Renal cortical epithelial cell (primary cell): Measurements from ENCODE around the gene FANCC. TPM values are rescaled to one million over a fixed set of nuclear protein-coding genes. Genes with fewer than 3 reads are reported as not detected.

ENCODE experiments used
- DNase-seq: peaks from one replicate; pipeline ENCODE4 v3.0.0-alpha.2; 2011; ENCODE audit warnings: low read depth
- total RNA-seq: library from RNA; depleted of rRNA; stranded (reverse); fragments of >200 nt; gene quantifications from 2 replicates; pipeline ENCODE4 v1.2.3, GENCODE V29; 2014

Gene FANCC
- total RNA-seq, 1 donor from 2014 or later, result 8.6 TPM

GRCh38 chr9:95086564-95086955 lies 230.9 kb downstream of the FANCC start:
- no peak for DNase-seq

GRCh38 chr9:95085861-95086563 lies 231.5 kb downstream of the FANCC start:
- no peak for DNase-seq

DNA sequence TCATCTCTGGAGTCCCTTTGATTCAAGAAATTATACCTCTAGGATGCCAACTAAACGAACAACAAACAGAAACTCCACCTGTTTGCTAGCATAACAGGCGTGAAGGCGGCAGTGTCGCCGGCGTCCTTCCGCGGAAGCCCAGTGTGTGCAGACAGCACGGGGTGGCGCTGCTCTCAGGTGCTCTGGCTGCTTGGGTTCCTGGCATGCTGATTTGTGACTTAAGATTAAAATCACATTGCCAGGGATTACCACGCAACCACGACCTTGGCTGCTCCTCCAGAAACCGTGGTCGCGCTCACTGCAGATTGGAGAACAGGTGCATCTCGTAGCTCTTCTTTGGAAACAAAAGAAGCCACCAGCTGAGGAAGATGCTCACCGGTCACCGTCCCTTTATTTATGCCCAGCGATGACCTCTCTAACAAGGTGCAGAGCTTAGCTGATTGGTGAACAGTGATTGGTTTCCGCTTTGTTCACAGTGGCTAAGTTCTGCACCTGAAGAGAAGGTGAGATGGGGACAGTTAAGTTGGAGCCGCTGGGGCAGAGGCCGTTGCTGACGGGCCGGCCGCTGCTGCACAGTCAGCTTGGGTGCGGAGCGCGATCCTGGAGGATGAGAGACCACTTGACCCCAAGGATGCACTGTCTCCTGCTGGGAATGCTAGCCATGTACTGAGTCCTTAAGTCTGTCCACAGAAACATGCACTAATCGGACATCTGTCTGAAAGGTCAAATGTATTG lies 232.3 kb downstream of the FANCC start:
- no peak for DNase-seq

DNA sequence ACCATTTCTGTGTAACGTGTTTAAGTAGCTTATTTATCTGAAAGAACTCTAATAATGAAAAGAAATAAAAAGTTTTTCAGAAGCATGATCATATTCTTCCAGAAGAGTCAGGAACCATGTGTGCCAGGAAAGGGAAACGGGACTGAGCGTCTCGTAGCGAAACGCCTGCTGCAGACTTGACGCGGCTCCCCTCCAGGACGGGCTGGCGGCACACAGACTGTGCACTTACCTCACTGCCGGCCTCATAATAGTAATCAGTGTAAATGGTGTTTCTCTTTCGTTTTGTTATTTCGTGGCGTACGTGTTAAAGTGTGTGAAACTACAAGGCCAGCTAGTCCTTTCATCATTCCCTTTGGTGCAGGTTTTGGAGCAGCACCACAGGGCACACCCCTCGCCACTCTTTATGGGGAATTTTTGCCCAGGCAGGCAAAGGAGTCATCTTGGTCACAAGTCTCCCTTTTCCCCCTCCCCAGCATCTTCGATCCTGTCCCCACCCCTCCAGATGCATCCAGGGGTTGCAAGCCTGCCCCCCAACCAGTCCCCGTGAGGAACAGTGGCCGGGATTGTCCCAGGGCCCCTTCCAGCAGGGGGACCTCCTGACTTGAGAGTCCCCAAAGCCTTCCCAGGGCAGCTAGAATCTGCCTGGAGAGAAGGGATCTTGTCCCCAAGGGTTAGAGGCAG lies 233.1 kb downstream of the FANCC start:
- no peak for DNase-seq

DNA sequence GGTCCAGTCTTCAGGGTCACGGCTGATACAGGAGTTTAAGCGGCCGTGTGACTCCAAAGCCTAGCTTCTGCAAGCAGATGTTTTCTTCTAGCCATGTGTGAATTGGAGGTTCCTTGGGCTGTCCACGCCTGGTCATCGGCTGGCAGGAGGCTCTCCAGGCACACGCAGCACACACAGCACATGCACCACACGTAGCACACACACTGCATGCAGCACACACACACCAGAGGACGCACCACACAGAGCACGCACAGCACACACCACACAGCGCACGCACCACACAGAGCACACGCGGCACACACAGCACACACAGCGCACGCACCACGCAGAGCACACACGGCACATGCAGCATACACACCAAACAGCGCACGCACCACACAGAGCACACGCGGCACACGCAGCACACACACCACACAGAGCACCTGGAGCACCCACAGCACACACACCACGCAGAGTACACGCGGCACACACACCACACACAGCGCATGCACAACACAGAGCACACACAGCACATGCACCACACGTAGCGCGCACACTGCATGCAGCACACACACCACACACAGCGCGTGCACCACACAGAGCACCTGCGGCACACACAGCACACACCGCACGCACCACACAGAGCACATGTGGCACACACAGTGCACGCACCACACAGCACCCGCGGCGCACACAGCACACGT lies 234.3 kb downstream of the FANCC start:
- no peak for DNase-seq

DNA sequence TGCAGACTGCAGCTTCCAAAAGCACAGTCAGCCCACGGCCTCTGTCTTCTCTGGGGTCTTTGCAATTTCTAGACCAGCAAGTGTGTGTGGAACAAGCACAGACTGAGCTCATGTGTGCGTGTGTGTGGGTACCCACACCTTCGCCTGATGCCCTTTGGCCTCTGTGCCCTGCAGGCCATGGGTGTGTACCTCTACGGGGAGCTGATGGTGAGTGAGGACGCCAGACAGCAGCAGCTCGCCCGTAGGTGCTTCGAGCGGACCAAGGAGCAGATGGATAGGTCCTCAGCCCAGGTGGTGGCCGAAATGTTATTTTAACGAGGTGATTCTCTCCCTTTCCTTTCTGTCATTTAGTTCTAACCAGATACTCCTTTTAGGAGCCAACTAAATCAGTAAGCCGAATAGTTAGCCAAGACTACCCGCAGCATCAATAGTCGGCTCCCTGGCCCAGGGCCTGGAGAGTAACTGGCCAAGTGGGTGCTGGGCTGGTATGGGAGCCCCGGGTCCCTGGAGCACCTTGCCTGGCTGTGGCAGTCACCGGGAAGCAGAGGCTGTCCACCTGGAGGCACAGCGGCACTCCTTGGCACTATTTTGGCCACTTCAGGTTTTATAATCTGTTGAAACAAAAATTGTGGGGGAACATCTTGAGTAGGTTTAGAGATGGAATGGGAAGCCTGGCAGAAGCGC lies 235.0 kb downstream of the FANCC start:
- no peak for DNase-seq

- no peak for DNase-seq
Measured at GRCh38 chr9:95081998-95082397, 235.5 kb downstream of the FANCC start.

DNA sequence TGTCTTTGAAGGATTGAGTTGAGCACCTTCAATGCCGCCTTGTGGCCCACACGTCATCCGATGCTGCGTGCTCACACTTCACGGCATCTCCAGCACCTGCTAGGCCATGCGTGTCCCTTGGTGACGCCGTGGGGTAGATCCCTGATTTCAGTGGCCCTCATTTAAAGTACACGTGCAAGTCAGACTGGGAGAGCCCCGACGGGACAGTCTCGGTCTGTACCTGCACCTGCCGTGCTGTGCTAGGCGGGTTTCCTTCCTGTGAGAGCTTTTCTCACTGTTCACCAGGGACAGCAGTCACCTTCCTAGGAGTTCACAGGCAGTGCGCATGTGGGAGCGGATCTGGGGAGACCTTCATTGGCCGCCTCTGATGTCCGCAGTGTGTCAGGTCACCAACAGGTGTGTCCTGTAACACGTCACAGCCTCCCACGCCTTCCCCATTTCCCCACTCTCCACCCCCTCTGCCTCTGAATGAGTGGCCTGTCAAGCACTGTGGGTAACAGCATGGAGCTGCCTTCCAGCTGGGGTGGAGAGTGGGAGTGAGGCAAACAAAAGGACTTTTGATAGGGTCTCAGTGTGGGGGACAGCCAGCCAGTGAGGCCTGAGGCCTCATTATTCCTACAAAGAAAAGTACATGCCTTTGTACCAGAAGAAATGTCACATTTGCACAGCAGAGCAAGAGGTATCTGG lies 236.4 kb downstream of the FANCC start:
- no peak for DNase-seq

- DNase-seq, result no peak
Measured at GRCh38 chr9:95079461-95079860, 238.0 kb downstream of the FANCC start.

DNA sequence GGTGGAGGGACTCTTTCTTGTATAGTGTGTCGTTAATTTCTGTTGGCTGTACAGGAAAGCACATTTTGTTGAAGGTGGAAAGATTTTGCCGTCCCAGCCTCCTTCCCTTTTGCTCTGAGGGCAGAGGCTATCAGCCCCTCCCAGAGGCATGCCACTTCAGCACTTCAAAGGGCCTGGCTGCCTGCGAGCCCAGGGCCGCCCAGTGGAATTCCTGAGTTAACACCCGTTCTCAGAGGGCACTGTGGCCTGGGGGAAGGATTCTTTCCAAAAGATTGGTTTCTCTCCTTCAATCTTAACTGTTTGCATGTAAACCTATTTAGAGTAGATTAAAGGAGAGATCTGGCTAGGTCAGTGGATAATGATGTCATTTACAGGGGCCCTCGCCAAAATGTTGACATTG lies 238.6 kb downstream of the FANCC start:
- DNase-seq, result no peak

DNA sequence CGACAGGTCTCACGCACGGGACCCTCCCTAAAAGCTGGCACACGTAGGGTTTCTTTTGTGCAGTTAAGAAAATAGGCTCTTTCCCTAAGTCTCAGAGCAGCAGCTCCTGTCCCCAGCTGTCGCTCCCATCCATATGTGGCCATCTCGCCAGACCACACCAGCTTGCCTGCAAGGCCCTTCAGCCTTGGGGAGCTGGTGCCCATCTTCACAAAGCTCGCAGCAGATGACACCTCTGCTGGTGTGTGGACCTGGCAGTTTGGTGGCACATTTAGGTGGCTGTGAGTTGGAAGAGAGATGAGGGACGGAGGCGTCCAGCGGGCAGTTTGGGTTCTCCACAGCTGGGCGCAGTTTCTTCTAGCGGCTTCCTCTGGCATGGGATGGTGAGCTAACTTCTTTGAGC lies 239.0 kb downstream of the FANCC start:
- no peak for DNase-seq

DNA sequence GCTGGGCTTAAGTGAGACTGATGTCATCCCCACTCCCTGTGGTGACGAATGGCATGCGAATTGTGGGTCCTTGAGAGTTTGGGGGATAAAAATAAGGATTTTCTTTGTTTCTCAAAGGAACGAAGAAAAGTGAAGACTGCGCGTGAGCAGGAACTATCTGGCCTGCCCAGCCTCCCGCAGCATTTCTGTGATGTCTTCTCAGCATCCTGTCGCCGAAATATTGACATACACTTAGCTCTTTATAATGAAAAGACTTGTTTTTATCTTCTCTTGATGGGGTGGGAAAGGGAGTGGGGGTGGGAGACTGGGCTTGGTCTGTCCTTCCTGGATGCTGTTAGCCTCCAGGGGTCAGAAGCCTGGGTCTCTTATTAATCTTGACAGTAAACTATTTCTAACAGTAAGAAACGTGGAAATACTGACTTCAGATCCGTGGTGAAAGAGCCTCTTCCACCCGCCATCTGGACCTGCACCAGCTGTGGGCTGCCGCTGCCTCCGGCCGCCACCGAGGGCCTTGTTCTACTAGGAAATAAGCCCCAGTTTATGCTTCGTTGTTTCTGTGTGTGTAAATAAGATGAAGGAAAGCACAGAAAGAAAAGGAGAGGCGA lies 239.6 kb downstream of the FANCC start:
- no peak for DNase-seq

GRCh38 chr9:95077053-95077765 lies 240.3 kb downstream of the FANCC start:
- DNase-seq, result no peak

DNA sequence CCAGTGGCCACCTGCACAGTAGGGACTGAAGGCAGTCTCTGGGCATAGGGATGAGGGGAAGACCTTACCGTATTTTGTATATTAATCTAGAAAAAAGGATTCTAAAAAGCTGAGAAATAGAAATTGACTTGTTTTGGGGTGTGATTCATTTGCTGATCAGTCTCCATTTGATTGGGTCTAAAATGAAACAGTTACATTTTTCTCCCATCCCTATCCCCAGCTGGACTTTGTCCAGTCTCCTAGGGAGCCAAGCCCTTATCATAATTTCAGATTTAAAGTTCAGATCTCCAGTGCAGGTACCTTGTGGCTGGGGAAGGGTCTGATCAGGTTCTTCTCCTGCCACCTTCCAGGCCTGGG lies 240.8 kb downstream of the FANCC start:
- no peak for DNase-seq

DNA sequence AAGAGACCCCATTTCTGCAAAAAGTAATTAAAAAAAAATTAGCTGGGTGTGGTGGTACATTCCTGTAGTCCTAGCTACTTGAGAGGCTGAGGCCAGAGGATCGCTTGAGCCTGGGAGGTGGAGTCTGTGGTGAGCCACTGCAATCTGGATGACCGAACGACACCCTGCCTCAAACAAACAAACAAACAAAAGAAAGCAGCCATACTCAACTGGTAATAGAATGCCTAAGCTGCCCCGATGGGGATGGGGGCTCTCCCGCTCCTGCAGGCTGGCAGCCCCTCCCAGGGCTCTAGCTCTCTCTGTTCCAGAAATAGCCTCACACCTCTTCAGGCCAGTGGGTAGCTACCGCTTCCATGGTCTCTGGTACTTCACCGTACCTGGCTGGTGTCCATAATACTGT lies 241.8 kb downstream of the FANCC start:
- no peak for DNase-seq

- no peak for DNase-seq
Measured at GRCh38 chr9:95074632-95075031, 242.9 kb downstream of the FANCC start.

- DNase-seq, result no peak
Measured at GRCh38 chr9:95073918-95074317, 243.6 kb downstream of the FANCC start.

- no peak for DNase-seq
Measured at GRCh38 chr9:95073042-95073607, 244.4 kb downstream of the FANCC start.

DNA sequence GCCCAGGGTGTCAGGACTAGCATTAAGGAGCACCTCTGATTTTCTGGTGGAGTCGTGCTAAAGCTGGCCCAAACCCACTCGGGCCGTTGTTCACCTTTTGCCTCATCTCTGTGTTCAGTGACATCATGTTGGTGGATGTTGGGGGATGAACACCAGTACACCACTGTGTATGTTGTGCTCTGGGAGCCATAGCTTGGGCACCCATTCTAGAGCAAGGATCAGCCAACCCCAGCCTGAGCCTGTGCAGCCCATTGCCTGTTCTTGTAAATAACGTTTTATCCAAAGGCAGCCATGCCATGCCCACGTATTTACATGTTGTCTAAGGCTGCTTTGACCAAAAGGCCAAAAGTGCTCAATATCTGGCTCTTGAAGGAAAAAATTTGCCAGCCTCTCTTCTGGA lies 245.6 kb downstream of the FANCC start:
- no peak for DNase-seq

- DNase-seq, result no peak
Measured at GRCh38 chr9:95071450-95071849, 246.1 kb downstream of the FANCC start.
